ENCODE data around the gene ADAMTSL5. TPM values are rescaled to one million over a fixed set of nuclear protein-coding genes. Genes with fewer than 3 reads are reported as not detected.

Gene ADAMTSL5
- total RNA-seq, 2 experiments from 2014 or later: 1.6 to 2.6 TPM

DNA sequence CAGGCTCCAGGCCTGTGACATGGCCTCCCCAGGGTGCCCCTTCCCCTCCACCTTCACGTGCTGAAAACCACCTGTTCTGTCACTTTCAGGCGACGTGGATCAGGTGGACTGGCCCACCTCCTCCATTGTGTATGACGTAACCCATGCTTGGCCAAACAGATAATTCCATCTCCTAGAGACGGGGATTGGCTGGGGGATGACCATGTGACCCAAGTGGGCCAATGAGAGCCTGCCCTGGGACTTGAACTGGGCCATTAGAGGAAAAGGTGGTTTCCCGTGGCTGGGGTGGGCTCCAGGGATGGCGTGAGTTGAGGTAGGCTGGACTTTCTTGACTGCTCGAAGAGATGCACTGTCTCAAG is 3.6 kb upstream of the ADAMTSL5 start:
- POLR2A ChIA-PET: no interaction called here
- CTCF ChIA-PET: interaction anchor here (0.6 kb wide), 1 partner anchor 68 kb away, joined by 3 read pairs; no protein-coding TSS in a partner anchor

DNA sequence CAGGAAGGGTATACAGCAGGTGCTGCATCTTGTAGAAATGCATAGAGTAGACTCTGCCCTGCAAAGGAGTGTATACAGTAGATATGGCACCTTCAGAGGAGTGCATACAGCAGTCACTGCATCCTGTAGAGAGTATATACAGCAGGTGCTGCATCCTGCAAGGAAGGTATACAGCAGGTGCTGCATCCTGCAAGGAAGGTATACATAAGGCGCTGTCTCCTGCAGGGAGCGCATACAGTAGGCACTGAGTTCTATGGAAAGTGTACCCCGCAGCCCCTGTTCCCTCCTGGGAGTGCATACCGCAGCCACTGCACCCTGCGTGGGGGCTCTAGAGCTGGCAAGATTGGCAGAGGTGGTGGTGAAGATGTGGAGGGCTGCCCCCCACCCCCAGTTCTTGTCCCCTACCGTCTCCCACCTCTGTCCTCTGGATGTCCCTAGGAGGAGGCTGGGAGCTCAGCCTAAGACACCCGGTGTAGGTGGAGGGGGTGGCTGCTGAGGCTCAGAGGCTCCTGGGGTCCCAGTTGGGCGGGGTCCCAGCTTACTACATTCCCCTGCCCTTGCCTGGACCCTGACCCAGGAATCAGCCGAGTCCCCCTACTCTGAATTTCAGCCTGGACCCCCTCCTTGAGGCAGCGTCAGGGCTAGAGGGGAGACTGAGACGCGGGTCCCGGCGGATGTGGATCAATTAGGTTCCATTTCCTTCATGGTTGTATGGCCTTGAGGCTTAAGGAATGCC is 2.3 kb upstream of the ADAMTSL5 start:
- ChIA-PET CTCF (interaction anchor here (0.9 to 1.3 kb wide), 2 partner anchors 14 to 157 kb away, joined by 3 read pairs; no protein-coding TSS in a partner anchor), POLR2A (no interaction called here)

GRCh38 chr19:1514295-1514661 is 1.5 kb upstream of the ADAMTSL5 start:
- CTCF ChIA-PET: interaction anchor here (0.9 to 1.3 kb wide), 2 partner anchors 13 to 158 kb away, joined by 3 read pairs; no protein-coding TSS in a partner anchor
- POLR2A ChIA-PET: no interaction called here

GRCh38 chr19:1513499-1514294 is 878 bp upstream of the ADAMTSL5 start:
- CTCF ChIA-PET: interaction anchor here (1.3 kb wide), 1 partner anchor 12 kb away, joined by 3 read pairs; no protein-coding TSS in a partner anchor
- POLR2A ChIA-PET: no interaction called here

DNA sequence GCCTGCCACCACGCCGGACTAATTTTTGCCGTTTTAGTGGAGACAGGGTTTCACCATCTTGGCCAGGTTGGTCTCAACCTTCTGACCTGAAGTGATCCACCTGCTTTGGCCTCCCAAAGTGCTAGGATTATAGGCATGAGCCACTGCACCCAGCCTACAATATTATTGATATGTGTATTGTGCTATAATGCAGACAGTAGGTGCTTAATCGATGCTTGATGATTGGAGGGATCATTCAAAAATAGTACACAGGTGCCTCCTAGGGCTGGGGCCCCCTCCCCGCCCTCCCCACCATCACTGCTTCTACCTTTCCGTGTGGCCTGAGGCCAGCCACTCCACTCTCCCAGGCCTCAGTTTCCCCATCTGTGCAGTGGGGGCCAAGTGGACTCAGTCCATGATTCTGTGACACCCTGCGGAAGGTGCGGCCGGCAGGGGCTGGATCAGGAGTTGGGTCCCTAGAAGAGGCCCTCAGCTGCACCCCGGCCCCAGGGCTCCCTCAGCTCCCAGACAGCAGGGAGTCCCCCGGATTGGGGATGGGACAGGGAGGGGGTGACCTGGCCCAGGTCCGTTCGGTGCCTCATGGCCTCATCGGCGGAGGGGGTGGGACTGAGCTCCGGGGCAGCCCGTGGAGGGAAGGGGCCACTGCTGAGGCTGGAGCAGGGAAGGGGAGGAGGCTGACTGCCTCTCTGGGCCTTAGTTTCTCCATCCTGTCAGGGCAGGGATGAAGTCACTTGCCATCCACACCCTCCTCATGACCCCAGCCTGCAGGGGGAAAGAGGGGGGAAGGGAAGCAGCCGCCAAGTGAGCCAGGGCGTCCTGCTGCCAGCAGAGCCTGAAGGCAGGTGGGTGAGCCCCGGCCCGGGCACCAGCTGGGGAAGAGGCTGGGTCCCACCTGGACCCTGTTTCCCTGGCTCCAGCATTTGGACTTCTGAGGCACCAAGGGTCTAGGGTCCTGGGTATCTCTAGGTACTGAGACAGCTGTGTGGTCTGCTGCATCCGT is 1.2 kb downstream of the ADAMTSL5 start:
- ChIA-PET POLR2A (no interaction called here), CTCF (interaction anchor here (0.9 to 1.4 kb wide), 2 partner anchors 10 to 72 kb away, joined by 3 read pairs; no protein-coding TSS in a partner anchor)

- CTCF ChIA-PET: interaction anchor here (1.4 kb wide), 1 partner anchor 9 kb away, joined by 3 read pairs; no protein-coding TSS in a partner anchor
- POLR2A ChIA-PET: no interaction called here
These were observed 2.0 kb downstream of the ADAMTSL5 start for GRCh38 chr19:1510807-1511206.

GRCh38 chr19:1510442-1510806 is 2.4 kb downstream of the ADAMTSL5 start:
- CTCF ChIA-PET: interaction anchor here (1.4 kb wide), 1 partner anchor 8 kb away, joined by 3 read pairs; no protein-coding TSS in a partner anchor
- POLR2A ChIA-PET: no interaction called here

DNA sequence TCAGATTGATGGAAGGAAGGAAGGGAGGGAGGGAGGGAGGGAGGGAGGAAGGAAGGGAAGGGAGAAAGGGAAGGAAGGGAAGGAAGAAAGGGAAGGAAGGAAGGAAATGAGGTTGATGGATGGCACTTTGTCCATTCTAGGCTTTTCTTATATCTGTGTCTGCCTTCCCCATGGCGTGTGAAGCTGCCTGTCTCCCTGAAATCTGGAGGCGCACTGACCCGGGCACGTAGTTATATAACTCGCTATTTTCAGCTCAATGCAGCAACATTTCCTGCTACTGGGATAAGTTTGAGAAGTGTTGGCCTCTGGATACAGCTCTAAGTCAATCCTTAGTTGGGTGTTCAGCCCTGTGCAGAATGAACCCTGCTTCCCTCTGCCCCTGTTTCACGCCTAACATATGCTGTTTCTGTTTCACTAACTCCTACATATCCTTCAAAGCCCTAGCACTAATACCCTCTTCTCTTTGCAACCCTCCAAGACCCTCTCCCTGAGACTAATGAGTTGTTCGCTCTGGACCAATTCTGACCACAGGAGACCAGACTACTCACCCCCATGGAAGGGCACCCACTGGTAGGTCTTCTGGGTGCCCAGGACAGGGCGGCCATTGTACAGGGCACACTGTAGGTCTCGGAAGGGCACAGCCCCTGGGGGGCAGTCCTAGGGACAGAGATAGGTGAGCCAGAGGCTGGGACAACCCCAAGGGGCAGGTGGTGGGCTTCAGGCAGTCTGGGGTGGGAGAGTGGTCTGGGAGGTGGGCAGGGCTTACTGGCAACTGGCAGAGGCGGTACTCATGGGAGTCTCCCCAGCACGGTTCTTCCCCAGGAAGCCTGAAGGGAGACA is 3.0 kb downstream of the ADAMTSL5 start:
- ChIA-PET POLR2A (interaction anchor here (0.5 kb wide), 1 partner anchor 9 kb away, joined by 6 read pairs; no protein-coding TSS in a partner anchor), CTCF (interaction anchor here (0.9 to 1.2 kb wide), 2 partner anchors 39 to 64 kb away, joined by 3 read pairs; no protein-coding TSS in a partner anchor)

GRCh38 chr19:1508507-1508856 is 4.3 kb downstream of the ADAMTSL5 start:
- ChIA-PET POLR2A (no interaction called here), CTCF (interaction anchor here (0.6 to 1.1 kb wide), 2 partner anchors 11 to 425 kb away, joined by 5 read pairs; no protein-coding TSS in a partner anchor)

DNA sequence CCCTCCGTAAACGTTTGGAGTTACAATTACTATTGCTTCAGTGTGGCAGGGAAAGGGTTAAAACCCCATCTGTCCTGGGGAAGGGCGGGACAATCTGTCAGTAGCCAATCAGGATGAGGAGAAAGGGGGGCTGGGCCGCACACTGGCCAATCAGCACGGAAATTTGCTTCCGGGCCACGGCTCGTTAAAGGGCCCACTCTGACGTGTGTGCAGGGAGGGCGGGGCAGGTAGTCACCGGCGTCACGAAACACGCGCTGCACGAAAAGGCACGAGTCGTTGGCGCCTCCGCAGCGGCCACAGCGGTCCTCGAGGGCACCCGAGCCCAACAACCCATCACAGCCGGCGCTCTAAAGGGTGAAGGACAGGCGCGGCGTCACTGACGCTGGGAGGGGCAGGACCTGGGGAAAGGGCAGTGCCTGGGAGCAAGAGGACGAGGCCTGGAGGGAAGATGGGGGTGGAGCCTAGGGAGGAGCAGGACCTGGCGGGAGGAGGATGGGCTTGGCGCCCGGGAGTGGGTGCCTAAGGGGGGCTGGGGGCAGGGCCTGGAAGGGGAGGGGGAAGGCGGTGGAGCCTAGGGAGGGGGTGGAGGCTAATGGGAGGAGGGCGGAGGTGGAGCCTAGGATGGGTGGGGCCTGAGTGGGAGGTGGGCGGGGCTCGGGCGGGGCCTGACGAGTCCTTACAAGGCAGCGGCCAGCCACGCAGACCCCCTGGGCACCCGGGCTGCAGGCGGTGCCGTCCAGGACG is 4.9 kb downstream of the ADAMTSL5 start:
- ChIA-PET CTCF (interaction anchor here (0.6 to 1.1 kb wide), 2 partner anchors 10 to 425 kb away, joined by 5 read pairs; no protein-coding TSS in a partner anchor), POLR2A (no interaction called here)

DNA sequence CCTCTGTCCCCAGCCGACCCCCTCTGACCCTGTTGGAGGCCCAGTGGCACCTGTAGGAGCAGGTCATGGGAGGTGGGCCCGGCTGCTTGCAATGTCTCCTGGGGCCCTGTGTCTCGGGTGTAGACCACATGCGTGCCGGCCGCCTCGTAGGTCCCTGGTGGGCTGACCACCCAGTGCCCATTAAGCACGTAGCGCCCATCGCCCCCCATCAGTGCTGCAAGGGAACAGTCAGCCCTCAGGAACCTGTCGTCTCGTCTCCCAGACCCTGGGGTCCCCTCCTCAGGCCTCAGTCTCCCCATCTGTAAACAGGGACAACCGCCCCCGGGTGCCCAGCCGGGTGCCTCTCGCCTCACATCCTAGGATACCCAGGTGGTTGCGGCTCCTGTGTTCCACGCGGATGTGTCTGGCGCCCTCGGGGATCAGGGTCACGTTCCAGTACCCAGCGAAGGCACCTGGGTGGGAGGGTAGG is 5.6 kb downstream of the ADAMTSL5 start:
- ChIA-PET POLR2A (no interaction called here), CTCF (no interaction called here)

DNA sequence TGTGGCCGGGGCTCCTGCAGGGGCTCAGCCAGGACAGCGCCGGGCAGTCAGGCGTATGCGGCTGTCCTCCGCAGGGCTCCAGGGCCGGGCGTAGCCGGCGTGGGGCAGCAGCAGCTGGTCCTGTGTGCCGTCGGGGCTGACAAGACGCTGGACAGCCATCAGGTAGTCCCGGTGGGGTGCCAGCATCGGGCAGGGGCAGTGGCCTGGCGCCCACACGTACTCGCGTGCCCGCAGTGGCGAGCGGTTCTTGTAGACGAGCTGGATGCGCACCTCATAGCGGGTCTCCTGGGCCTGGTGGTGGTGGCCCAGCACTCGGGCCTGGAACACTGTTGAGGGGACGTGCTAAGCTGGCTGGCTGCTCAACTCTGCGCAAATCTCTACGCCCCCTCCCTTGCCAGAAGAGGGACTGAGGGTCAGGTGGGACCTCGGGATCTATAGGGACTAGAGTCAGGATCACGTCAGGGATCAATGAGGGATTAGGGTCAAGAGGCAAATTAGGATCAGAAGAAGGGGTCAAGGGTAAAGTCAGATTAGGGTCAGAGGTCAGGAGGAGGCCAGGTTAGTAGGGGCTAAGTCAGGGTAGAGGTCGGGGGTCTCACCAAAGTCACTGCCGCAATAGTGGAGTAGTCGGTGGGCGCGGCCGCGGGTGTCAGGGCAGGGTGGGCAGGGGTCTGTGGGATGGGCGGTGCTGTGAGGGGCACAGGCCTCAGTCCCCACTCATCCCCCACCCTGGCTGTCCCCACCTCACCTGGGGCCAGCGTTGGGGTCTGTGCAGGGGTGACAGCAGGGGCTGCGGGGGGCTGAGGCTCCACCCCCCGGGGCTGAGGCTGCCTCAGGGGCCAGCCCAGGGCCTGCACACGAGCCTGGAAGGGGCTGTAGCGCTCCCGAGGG is 6.6 kb downstream of the ADAMTSL5 start:
- POLR2A ChIA-PET: no interaction called here
- CTCF ChIA-PET: interaction anchor here (0.6 kb wide), 1 partner anchor 61 kb away, joined by 3 read pairs; no protein-coding TSS in a partner anchor

DNA sequence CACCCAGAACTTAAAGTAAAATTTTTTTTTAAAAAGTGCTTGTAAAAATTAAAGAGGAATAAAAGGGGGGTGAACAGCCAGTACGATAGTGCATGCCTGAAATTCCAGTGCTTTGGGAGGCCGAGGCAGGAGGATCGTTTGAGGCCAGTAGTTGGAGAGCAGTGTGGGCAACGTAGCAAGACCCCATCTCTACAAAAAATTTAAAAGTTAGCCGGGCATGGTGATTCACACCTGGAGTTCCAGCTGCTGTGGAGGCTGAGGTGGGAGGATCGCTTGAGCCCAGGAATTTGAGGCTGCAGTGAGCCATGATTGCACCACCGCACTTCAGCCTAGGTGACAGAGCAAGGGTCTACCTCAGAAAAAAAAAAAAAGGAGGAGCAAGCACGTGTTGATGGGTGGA is 7.8 kb downstream of the ADAMTSL5 start:
- POLR2A ChIA-PET: no interaction called here
- CTCF ChIA-PET: no interaction called here

GRCh38 chr19:1503925-1504773 is 8.7 kb downstream of the ADAMTSL5 start:
- ChIA-PET POLR2A (no interaction called here), CTCF (interaction anchor here (0.6 kb wide), 1 partner anchor 13 kb away, joined by 3 read pairs; no protein-coding TSS in a partner anchor)

- CTCF ChIA-PET: no interaction called here
- POLR2A ChIA-PET: no interaction called here
These were observed 9.5 kb downstream of the ADAMTSL5 start for GRCh38 chr19:1503089-1503924.

Measured in activated CD8-positive, alpha-beta memory T cell treated with anti-CD3 and anti-CD28 coated beads for 36 hours (primary cell).